GM18951 (cell line): ENCODE results near the gene RTN4R.
"Not testable (repeated sequence)": the region's sequence is repeated elsewhere in the genome, so short reads cannot be mapped to it uniquely, and the experiment has no call there.

Source experiments
- POLR2A ChIP-seq: IDR thresholded peaks from 4 replicates; pipeline ENCODE4 v1.6.1; 2011; ENCODE audit warnings: mild to moderate bottlenecking; ENCODE audit not compliant: insufficient read length, insufficient read depth; ENCODE audit errors: extremely low read depth
- in situ Hi-C: fragments of 300-500 bp; cut with MboI; formaldehyde crosslinking; loops from one replicate; pipeline ENCODE4 v1.12.0; 2022; ENCODE audit warnings: low sequenced_read_pairs, mixed read lengths, inconsistent platforms; ENCODE audit not compliant: unreplicated experiment

RTN4R gene

GRCh38 chr22:20268279-20269012 lies at the start of gene RTN4R:
RTN4R (minus strand) TSS chr22:20268318; CDS start chr22:20268092, 226 bp downstream.
- in situ Hi-C loops, result no loop called here

GRCh38 chr22:20317402-20318042 lies 49.4 kb upstream of the RTN4R start:
- in situ Hi-C loops, result not testable (repeated sequence)

More at GRCh38 chr22:20268279-20269012, at the start of gene RTN4R:
- no peak for TF ChIP-seq POLR2A

DNA sequence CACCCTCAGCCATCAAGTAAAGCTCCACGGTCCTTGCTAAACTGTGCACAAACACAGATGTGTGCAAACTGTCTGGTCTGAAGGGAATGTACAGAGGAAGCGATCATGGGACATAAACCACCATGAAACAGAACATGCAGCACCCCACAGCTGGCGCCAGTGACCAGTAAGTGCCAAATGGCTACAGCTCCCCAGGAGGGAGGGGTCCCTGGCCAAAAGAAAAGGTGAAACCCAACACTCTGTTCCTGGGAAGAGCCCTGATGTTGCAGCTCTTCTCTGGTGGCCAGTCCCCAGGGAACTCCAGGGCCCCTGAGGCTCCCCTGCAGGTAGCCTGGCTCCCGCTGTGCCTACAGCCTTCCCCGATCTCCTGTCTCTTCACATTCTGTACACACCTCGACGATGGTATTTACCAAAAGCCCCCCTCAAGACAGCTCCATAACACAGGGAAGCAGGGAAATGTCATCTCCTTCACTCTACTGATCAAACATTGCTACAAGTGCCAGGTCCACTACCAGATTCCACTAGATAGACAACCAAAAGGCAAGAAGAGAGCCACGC lies 48.8 kb upstream of the RTN4R start:
- no peak for TF ChIP-seq POLR2A
- in situ Hi-C loops, result no loop called here

DNA sequence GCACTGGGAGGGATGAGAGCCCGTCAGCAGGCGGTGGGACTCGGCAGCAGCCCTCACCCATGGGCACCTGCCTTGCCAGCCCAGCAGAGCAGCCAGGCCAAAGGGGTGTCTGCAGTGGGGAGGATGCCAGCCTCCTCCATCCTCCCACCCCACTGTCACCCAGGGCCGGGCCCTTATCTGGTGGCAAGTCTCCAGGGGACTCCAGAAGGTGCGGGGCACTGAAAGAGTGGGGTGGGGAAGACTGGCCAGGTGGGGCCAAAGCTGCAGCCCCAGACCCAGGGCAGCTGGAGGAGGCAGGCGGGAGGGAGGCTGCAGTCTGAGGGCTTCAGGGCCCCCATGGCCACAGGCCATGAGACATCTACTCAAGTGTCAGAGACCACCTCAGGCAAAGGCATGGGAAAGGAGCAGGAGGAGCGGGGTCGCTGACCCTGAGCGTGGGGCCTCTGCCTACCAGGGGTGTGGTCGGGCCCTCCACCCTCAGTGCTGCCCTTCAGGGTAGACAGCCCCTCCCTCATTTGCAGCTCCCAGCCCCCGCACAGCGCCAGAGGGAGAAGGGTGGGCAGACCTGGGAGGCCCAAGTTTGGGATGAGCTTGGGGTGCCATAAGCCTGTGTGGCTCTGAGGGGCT lies 48.2 kb upstream of the RTN4R start:
- in situ Hi-C loops, result no loop called here
- no peak for TF ChIP-seq POLR2A

GRCh38 chr22:20315337-20316216 lies 47.5 kb upstream of the RTN4R start:
- in situ Hi-C loops, result no loop called here
- TF ChIP-seq POLR2A, result no peak

DNA sequence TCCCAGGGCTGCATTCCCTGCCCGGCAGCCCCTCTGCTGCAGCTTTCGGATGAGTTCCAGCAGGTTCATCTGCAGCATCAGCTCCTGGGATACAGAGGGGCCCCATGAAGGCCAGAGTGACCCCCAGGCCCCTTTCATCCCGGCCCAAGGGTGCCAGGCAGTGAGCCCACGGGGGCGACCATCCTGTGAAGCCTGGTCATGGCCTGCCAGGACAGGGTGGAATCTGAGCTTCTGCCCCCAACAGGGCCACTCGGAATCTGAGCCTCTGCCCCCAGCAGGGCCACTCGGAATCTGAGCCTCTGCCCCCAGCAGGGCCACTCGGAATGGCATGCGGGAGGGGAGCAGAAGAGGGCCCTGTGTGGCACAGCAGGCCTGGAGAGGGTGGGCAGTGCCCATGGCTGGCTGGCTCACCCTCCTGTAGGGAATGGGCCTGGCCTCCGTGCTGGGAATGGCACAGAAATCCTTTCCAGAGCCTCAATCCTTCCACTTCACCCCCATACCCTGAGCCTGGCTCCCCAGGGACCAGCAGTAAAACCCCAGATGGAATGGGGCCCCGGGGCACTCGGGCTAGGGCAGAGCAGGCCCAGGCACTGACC lies 46.7 kb upstream of the RTN4R start:
- in situ Hi-C loops, result not testable (repeated sequence)

DNA sequence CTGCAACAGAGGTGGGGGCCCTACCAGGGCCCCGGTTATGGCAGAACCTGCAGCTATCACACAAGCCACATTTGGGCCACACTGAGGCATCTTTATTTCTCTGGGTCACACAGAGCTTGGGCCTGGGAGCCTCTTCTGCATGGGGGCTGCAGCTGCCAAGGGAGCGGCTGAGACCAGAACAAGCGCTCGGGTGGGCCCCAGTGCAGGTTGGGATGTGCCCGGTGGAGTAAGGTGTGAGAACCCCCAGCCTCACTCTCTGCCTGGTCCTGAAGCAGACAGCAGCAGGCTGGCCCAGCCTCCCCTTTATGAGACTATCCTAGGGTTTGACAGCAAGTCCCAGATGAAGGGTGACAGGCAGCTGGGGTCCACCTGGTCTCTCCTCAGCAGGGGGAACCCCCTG lies 46.1 kb upstream of the RTN4R start:
- in situ Hi-C loops, result not testable (repeated sequence)

- in situ Hi-C loops, result not testable (repeated sequence)
Observed at GRCh38 chr22:20313306-20314077, 45.4 kb upstream of the RTN4R start.

DNA sequence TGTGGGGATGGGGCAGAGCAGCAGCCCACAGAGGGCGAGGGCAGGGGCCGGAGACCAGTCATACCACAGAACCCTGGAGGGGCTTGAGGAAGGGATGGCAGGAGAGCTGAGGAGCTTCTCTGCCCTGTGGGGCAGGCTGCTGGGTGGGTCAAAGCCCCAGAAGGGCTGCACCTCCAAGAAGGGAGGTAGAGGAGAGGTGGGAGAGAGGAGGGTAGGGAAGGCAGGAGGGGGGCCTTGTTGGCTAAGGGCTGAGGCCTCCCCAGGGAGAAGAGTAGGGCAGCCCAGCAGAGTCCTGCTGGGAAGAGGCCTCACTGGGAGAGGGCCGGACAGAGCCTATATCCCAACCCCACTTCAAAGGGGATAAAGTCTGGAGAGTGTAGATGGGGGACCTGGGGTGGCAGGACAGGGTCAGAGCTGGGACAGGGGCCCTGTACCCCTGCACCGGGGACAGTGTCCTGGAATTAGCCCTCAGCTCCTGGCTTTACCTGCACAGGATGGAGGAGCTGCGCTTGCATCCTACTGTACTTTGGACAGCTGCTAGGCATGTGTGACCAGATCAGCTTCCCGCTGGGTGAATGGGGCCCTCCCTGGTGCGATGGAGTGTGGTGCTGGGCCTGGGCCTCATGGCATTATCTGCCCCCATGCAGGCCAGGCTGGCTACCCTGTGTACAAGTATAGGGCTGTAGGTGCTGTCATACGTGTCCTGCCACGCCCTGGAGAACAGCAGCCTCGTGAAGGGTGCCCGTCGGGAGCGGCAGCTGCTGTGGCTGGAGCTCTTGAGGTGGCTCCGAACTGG lies 44.5 kb upstream of the RTN4R start:
- in situ Hi-C loops, result no loop called here
- TF ChIP-seq POLR2A, result no peak

DNA sequence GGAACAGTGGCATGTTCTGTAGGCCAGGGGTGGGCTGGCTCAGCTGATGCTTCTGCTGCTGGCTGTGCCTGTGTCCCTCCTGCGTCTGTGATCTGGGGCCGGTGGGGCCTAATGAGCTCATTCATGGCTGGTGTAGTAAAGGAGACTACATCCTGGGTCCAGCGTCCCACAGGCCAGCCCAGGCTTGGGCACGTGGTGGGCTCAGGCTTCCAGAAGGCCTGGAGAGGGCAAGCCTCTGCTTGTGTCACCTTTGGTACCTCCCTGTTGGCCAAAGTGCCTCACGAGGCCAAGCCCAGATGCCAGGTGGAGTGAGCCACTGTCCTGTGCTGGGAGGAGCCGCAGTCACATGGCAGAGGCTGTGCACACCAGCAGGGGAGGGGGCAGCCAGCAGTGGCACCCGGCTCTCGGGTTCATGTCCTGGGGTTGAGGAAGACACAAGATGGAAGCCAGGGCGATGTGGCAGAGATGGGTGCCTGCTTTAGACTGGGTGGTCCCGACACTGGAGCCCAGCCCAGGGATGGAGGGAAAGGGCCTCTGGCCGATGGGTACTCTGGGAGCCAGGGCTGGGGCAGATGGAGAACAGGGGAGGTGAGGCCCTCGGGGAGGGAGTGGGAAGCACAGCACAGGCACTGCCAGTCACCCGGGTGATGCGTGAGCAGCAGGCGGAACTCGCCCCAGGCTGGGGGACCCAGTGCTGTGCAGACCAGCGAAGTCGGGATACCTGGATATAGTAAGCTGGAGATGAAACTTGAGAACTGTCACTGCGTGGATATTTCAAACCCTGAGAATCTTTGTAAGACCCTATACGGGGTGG lies 43.3 kb upstream of the RTN4R start:
- in situ Hi-C loops, result not testable (repeated sequence)

DNA sequence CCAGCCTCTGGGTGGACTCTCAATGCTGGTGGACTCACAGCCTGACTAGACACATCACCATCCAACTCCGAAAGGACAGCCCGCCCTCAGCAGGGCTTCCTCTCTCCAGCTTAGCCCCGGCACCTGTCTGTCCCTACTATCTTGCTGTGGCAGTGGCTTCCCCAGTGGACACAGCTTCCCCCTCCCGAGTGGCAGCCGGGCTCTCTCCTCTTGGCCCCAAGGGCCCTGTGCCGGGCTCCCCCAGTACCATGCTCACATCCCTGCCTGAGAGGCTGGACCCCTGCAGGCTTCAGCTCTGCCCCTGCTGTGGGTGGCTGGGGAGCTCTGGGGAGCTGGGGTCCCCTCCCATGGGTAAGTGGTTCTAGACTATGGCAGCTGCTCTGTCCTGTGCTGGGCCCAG lies 42.7 kb upstream of the RTN4R start:
- in situ Hi-C loops, result not testable (repeated sequence)

DNA sequence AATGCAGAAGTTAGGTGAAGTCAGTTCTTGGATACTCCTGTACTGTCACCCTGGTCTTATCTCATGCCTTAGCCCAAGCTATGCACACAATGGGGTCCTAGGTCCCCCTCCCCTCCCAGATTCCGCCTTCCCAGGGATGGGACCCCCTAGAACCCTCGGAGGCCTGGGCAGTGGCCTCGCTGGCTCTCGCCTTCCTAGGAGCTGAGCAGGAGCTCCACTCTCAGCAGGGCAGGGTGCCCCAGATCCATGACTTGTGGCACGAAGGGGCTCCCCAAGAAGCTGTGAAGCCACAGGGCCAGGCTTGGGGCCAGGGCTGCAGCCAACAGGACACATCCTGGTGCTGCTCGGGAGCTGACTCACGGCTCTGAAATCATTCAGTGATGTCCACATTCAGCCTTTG lies 42.1 kb upstream of the RTN4R start:
- in situ Hi-C loops, result not testable (repeated sequence)

- in situ Hi-C loops, result not testable (repeated sequence)
Observed at GRCh38 chr22:20308806-20309650, 40.9 kb upstream of the RTN4R start.

- in situ Hi-C loops, result not testable (repeated sequence)
Observed at GRCh38 chr22:20307448-20308447, 39.6 kb upstream of the RTN4R start.
